ENCODE data around the gene CREB5.
A peak's percentile ranks its signal among the peaks of the same experiment; 100 is the strongest.

CREB5 gene

DNA sequence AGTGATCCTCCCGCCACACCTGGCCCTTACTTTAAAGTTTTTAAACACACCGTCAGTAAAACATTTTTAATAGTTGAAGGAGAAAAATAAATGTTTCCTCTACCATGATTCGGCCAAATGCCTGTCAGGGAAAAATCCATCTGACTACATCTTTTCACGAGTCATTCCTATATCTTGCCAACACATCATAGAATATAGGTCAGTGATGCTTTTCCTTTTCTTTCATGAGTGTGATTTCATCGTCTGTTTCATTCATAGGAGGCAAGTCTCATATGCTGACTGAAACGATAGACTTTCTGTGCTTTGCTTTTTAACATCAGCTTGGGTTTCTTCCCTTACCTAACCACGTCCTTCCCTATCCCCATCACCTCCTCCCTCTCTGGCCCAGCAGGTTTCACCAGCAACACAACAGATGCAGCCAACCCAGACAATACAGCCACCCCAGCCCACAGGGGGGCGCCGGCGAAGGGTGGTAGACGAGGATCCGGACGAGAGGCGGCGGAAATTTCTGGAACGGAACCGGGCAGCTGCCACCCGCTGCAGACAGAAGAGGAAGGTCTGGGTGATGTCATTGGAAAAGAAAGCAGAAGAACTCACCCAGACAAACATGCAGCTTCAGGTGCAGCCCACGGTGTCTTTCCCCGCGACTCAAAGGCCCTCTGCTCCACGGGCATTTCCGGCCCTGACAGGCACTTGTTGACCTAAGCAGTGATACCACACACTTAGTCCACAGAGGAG, 396.6 kb downstream of the CREB5 start:
- Histone ChIP-seq H3F3A (ENCODE audit: low read depth) (no peaks in the 10 kb centered on the region), H3K4me1 (ENCODE audit: insufficient read depth, low read length, poor library complexity, severe bottlenecking) (no peaks in the 10 kb centered on the region), H3K4me2 (ENCODE audit: low read depth, low read length, poor library complexity, severe bottlenecking) (no peak overlapping the region), H3K9me2 (replicated peaks; ENCODE audit: low read depth, low read length) (no peaks in the 10 kb centered on the region), H3K9ac (ENCODE audit: low read depth, low read length, poor library complexity, severe bottlenecking) (no peak overlapping the region), H4K20me1 (ENCODE audit: insufficient read depth, low read length, poor library complexity, severe bottlenecking) (no peaks in the 10 kb centered on the region), H2AFZ (ENCODE audit: low read length) (no peak overlapping the region), H3K4me3 (ENCODE audit: low read length, poor library complexity, severe bottlenecking) (no peak overlapping the region), H3K36me3 (ENCODE audit: insufficient read depth, low read length) (no peaks in the 10 kb centered on the region), H3K27me3 (ENCODE audit: insufficient read depth, low read length, poor library complexity, severe bottlenecking) (no peaks in the 10 kb centered on the region), H3K79me2 (ENCODE audit: insufficient read depth, low read length) (no peaks in the 10 kb centered on the region), H3K9me3 (ENCODE audit: insufficient read depth, low read depth, low read length) (no peaks in the 10 kb centered on the region)
- no peak for TF ChIP-seq EZH2phosphoT487 (IDR thresholded peaks at IDR 0.05; ENCODE audit: borderline replicate concordance)
- TF ChIP-seq CTCF (conservative IDR thresholded peaks at IDR 0.05; ENCODE audit: low read length): peak; percentile 51

- Histone ChIP-seq H3K36me3 (ENCODE audit: insufficient read depth, low read length) (no peaks in the 10 kb centered on the region), H3K9me2 (replicated peaks; ENCODE audit: low read depth, low read length) (no peaks in the 10 kb centered on the region), H3K4me1 (ENCODE audit: insufficient read depth, low read length, poor library complexity, severe bottlenecking) (no peaks in the 10 kb centered on the region), H2AFZ (ENCODE audit: low read length) (no peak overlapping the region), H4K20me1 (ENCODE audit: insufficient read depth, low read length, poor library complexity, severe bottlenecking) (no peaks in the 10 kb centered on the region), H3F3A (ENCODE audit: low read depth) (no peaks in the 10 kb centered on the region), H3K4me2 (ENCODE audit: low read depth, low read length, poor library complexity, severe bottlenecking) (no peak overlapping the region), H3K79me2 (ENCODE audit: insufficient read depth, low read length) (no peaks in the 10 kb centered on the region), H3K9me3 (ENCODE audit: insufficient read depth, low read depth, low read length) (no peaks in the 10 kb centered on the region), H3K9ac (ENCODE audit: low read depth, low read length, poor library complexity, severe bottlenecking) (no peak overlapping the region), H3K4me3 (ENCODE audit: low read length, poor library complexity, severe bottlenecking) (no peak overlapping the region), H3K27me3 (ENCODE audit: insufficient read depth, low read length, poor library complexity, severe bottlenecking) (no peaks in the 10 kb centered on the region)
- TF ChIP-seq EZH2phosphoT487 (IDR thresholded peaks at IDR 0.05; ENCODE audit: borderline replicate concordance) (no peak), CTCF (conservative IDR thresholded peaks at IDR 0.05; ENCODE audit: low read length) (no peak)
Measured at GRCh38 chr7:28811008-28811407, 398.7 kb downstream of the CREB5 start.

DNA sequence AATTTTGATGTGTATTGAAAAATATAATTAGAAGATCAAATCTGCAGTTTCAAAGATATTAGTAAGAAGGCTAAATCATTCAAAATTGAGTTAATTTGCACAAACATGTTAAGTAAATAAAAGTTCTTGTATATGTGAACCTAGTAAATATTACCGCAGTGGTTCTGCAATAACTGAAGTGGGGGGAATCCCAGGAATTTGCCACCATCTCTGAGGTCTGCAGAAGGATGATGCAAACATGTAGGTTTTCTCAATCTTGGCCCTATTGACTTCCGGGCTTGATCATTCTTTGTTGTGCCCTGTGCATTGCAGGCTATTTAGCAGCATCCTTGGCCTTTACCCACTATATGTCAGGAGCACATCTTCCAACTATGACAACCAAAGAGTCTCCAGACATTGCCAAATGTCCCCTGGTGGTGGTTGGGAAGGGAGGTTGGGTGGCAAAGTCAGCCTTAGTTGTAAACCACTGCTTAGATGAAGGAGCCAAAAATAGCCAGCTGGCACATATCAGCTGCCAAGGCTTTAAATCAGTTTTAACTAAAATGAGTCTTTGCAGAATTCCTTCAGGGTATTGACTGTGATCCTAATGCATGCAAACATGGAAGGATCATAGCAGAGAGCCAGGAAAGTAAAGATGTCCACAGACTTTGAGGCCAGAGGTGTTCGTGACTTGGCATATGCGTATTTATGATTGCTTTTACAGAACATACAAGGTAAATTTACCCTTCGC, 399.5 kb downstream of the CREB5 start:
- no peaks in the 10 kb centered on the region for H3K9me3 ChIP-seq (ENCODE audit: insufficient read depth, low read depth, low read length)
- no peaks in the 10 kb centered on the region for H3K27me3 ChIP-seq (ENCODE audit: insufficient read depth, low read length, poor library complexity, severe bottlenecking)
- H3K4me3 ChIP-seq (ENCODE audit: low read length, poor library complexity, severe bottlenecking): no peak overlapping the region
- no peaks in the 10 kb centered on the region for H3F3A ChIP-seq (ENCODE audit: low read depth)
- H3K4me2 ChIP-seq (ENCODE audit: low read depth, low read length, poor library complexity, severe bottlenecking): no peak overlapping the region
- H3K4me1 ChIP-seq (ENCODE audit: insufficient read depth, low read length, poor library complexity, severe bottlenecking): no peaks in the 10 kb centered on the region
- H2AFZ ChIP-seq (ENCODE audit: low read length): no peak overlapping the region
- no peaks in the 10 kb centered on the region for H3K79me2 ChIP-seq (ENCODE audit: insufficient read depth, low read length)
- TF ChIP-seq CTCF (conservative IDR thresholded peaks at IDR 0.05; ENCODE audit: low read length): no peak
- no peak for TF ChIP-seq EZH2phosphoT487 (IDR thresholded peaks at IDR 0.05; ENCODE audit: borderline replicate concordance)
- H3K9me2 ChIP-seq (replicated peaks; ENCODE audit: low read depth, low read length): no peaks in the 10 kb centered on the region
- no peak overlapping the region for H3K9ac ChIP-seq (ENCODE audit: low read depth, low read length, poor library complexity, severe bottlenecking)
- H4K20me1 ChIP-seq (ENCODE audit: insufficient read depth, low read length, poor library complexity, severe bottlenecking): no peaks in the 10 kb centered on the region
- no peaks in the 10 kb centered on the region for H3K36me3 ChIP-seq (ENCODE audit: insufficient read depth, low read length)

All from Loucy (cell line).